ENCODE results near the gene ACOX3. TPM values are rescaled to one million over a fixed set of nuclear protein-coding genes. Genes with fewer than 3 reads are reported as not detected.
"Not testable (repeated sequence)": the region's sequence is repeated elsewhere in the genome, so short reads cannot be mapped to it uniquely, and the experiment has no call there.

ACOX3 gene
- total RNA-seq, 1 experiment from 2014 or later: 20.0 TPM

- no peak for DNase-seq
- no peak overlapping the region for H3K4me3 ChIP-seq
Measured at GRCh38 chr4:8410066-8410625, 30.4 kb downstream of the ACOX3 start.

GRCh38 chr4:8409264-8410065 is 31.1 kb downstream of the ACOX3 start:
- Histone ChIP-seq H3K4me1 (no peaks in the 10 kb centered on the region), H3K4me3 (no peak overlapping the region), H3K27ac (no peak overlapping the region), H3K27me3 (no peaks in the 10 kb centered on the region), H3K9me3 (replicated peaks) (no peaks in the 10 kb centered on the region), H3K36me3 (peaks cover 28% of the 10 kb centered on the region)
- peak; percentile 76 to 84 for DNase-seq

More at GRCh38 chr4:8410066-8410625, 30.4 kb downstream of the ACOX3 start:
- Histone ChIP-seq H3K4me1 (no peaks in the 10 kb centered on the region), H3K27ac (no peak overlapping the region), H3K27me3 (no peaks in the 10 kb centered on the region), H3K36me3 (peaks cover 32% of the 10 kb centered on the region), H3K9me3 (replicated peaks) (no peaks in the 10 kb centered on the region)

GRCh38 chr4:8407756-8408155 is 32.8 kb downstream of the ACOX3 start:
- DNase-seq: no peak
- Histone ChIP-seq H3K36me3 (peaks cover 21% of the 10 kb centered on the region), H3K4me3 (no peak overlapping the region), H3K27me3 (no peaks in the 10 kb centered on the region), H3K4me1 (peaks cover 3% of the 10 kb centered on the region), H3K9me3 (replicated peaks) (no peaks in the 10 kb centered on the region), H3K27ac (no peak overlapping the region)

GRCh38 chr4:8407316-8407715 is 33.2 kb downstream of the ACOX3 start:
- Histone ChIP-seq H3K27ac (no peak overlapping the region), H3K27me3 (no peaks in the 10 kb centered on the region), H3K36me3 (peaks cover 21% of the 10 kb centered on the region), H3K4me1 (peaks cover 6% of the 10 kb centered on the region), H3K9me3 (replicated peaks) (no peaks in the 10 kb centered on the region), H3K4me3 (no peak overlapping the region)
- DNase-seq: no peak

GRCh38 chr4:8406887-8407286 is 33.6 kb downstream of the ACOX3 start:
- H3K27ac ChIP-seq; H3K4me1 ChIP-seq; H3K9me3 ChIP-seq (replicated peaks); H3K27me3 ChIP-seq; H3K4me3 ChIP-seq: not testable (repeated sequence)
- peaks cover 21% of the 10 kb centered on the region for H3K36me3 ChIP-seq
- DNase-seq: peak; percentile 40 to 68

GRCh38 chr4:8405516-8405875 is 35.0 kb downstream of the ACOX3 start:
- DNase-seq: no peak

GRCh38 chr4:8404791-8405515 is 35.6 kb downstream of the ACOX3 start:
- no peak overlapping the region for H3K4me3 ChIP-seq
- H3K36me3 ChIP-seq: peaks cover 26% of the 10 kb centered on the region
- H3K27ac ChIP-seq: no peak overlapping the region
- no peak for DNase-seq
- peaks cover 6% of the 10 kb centered on the region for H3K4me1 ChIP-seq
- no peaks in the 10 kb centered on the region for H3K9me3 ChIP-seq (replicated peaks)
- H3K27me3 ChIP-seq: no peaks in the 10 kb centered on the region

More at GRCh38 chr4:8405516-8405875, 35.0 kb downstream of the ACOX3 start:
- Histone ChIP-seq H3K9me3 (replicated peaks) (no peaks in the 10 kb centered on the region), H3K36me3 (peaks cover 23% of the 10 kb centered on the region), H3K27me3 (no peaks in the 10 kb centered on the region), H3K4me1 (peaks cover 6% of the 10 kb centered on the region), H3K4me3 (no peak overlapping the region), H3K27ac (no peak overlapping the region)

- no peak overlapping the region for H3K4me3 ChIP-seq
- peaks cover 6% of the 10 kb centered on the region for H3K4me1 ChIP-seq
- H3K36me3 ChIP-seq: peaks cover 34% of the 10 kb centered on the region
- H3K27ac ChIP-seq: no peak overlapping the region
- no peaks in the 10 kb centered on the region for H3K9me3 ChIP-seq (replicated peaks)
- no peak for DNase-seq
- no peaks in the 10 kb centered on the region for H3K27me3 ChIP-seq
Measured at GRCh38 chr4:8403976-8404375, 36.5 kb downstream of the ACOX3 start.

GRCh38 chr4:8403173-8403753 is 37.3 kb downstream of the ACOX3 start:
- Histone ChIP-seq H3K27me3 (no peaks in the 10 kb centered on the region), H3K4me1 (peaks cover 6% of the 10 kb centered on the region), H3K9me3 (replicated peaks) (no peaks in the 10 kb centered on the region), H3K27ac (no peak overlapping the region), H3K36me3 (peaks cover 37% of the 10 kb centered on the region), H3K4me3 (no peak overlapping the region)
- peak; percentile 85 to 93 for DNase-seq

GRCh38 chr4:8402640-8403039 is 37.9 kb downstream of the ACOX3 start:
- no peak for DNase-seq
- peaks cover 43% of the 10 kb centered on the region for H3K36me3 ChIP-seq
- H3K27ac ChIP-seq: no peak overlapping the region

GRCh38 chr4:8402181-8402597 is 38.3 kb downstream of the ACOX3 start:
- peaks cover 6% of the 10 kb centered on the region for H3K4me1 ChIP-seq
- no peak for DNase-seq
- H3K27me3 ChIP-seq: no peaks in the 10 kb centered on the region
- H3K27ac ChIP-seq: no peak overlapping the region
- peaks cover 44% of the 10 kb centered on the region for H3K36me3 ChIP-seq
- H3K9me3 ChIP-seq (replicated peaks): no peaks in the 10 kb centered on the region
- H3K4me3 ChIP-seq: no peak overlapping the region

More at GRCh38 chr4:8402640-8403039, 37.9 kb downstream of the ACOX3 start:
- Histone ChIP-seq H3K4me1 (peaks cover 6% of the 10 kb centered on the region), H3K27me3 (no peaks in the 10 kb centered on the region), H3K9me3 (replicated peaks) (no peaks in the 10 kb centered on the region), H3K4me3 (no peak overlapping the region)

GRCh38 chr4:8401665-8402064 is 38.9 kb downstream of the ACOX3 start:
- H3K27ac ChIP-seq: no peak overlapping the region
- H3K36me3 ChIP-seq: peaks cover 42% of the 10 kb centered on the region

GRCh38 chr4:8400632-8401325 is 39.7 kb downstream of the ACOX3 start:
- Histone ChIP-seq H3K9me3 (replicated peaks) (no peaks in the 10 kb centered on the region), H3K4me1 (peaks cover 11% of the 10 kb centered on the region), H3K36me3 (peaks cover 36% of the 10 kb centered on the region), H3K4me3 (no peak overlapping the region), H3K27me3 (no peaks in the 10 kb centered on the region), H3K27ac (no peak overlapping the region)
- DNase-seq: no peak

More at GRCh38 chr4:8401665-8402064, 38.9 kb downstream of the ACOX3 start:
- no peaks in the 10 kb centered on the region for H3K27me3 ChIP-seq
- no peak overlapping the region for H3K4me3 ChIP-seq
- H3K9me3 ChIP-seq (replicated peaks): no peaks in the 10 kb centered on the region
- peaks cover 6% of the 10 kb centered on the region for H3K4me1 ChIP-seq
- DNase-seq: no peak

GRCh38 chr4:8399298-8399697 is 41.2 kb downstream of the ACOX3 start:
- H3K36me3 ChIP-seq: peaks cover 27% of the 10 kb centered on the region
- no peaks in the 10 kb centered on the region for H3K27me3 ChIP-seq
- no peak overlapping the region for H3K4me3 ChIP-seq
- no peaks in the 10 kb centered on the region for H3K9me3 ChIP-seq (replicated peaks)
- DNase-seq: no peak
- peaks cover 22% of the 10 kb centered on the region for H3K4me1 ChIP-seq
- no peak overlapping the region for H3K27ac ChIP-seq

Measured in SJCRH30 (cell line).